GM12872 (cell line): ENCODE data around the gene SATB2.

Experiments used
- TF ChIP-seq, protein P1 (sequence below): IDR thresholded peaks from 3 replicates; pipeline ENCODE4 v1.5.1; 2011; ENCODE audit warnings: low read depth, mild to moderate bottlenecking, low read length, moderate library complexity; ENCODE audit not compliant: insufficient read depth

Gene SATB2

DNA sequence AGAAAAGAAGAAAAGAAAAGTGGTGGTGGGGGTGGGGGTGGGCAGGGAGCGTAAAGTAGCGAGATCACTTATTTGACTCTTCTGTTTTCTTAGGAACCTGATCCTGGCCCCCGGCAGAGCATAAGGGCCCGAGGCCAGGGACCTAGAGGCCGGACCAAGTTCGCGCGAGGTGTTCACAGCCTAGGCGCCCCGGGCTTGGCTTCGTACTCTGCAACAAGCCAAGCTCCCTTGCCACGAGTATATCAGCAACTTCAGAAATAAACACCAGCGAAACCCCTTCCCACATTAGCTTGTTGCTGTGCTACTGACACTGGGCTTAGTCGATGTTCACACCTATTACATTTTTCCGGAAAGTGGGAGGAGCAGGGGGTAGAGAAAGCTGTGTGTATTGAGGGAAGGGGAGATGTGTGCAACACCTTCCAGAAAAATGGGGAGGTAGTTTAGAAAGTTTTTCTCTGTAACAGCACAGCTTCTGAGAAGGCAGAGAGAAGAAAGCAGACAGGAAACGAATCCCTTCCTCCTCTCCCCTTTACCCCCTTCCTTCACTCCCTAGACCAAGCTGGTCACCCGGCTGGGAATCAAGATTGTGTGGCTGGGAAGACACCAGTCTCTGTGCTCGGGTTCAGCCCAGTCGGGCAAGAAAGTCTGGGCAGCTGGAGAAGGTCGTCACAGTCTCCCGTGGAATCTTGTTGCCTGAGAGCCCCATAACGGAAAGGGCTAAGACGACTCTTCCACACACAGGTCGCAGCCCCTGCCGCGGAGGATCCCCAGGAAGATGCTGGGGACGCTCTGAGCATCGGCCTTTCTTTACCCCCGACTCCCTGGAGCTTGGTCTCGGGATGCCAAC is 12.0 kb upstream of the SATB2 start:
- TF ChIP-seq, protein P1, sequence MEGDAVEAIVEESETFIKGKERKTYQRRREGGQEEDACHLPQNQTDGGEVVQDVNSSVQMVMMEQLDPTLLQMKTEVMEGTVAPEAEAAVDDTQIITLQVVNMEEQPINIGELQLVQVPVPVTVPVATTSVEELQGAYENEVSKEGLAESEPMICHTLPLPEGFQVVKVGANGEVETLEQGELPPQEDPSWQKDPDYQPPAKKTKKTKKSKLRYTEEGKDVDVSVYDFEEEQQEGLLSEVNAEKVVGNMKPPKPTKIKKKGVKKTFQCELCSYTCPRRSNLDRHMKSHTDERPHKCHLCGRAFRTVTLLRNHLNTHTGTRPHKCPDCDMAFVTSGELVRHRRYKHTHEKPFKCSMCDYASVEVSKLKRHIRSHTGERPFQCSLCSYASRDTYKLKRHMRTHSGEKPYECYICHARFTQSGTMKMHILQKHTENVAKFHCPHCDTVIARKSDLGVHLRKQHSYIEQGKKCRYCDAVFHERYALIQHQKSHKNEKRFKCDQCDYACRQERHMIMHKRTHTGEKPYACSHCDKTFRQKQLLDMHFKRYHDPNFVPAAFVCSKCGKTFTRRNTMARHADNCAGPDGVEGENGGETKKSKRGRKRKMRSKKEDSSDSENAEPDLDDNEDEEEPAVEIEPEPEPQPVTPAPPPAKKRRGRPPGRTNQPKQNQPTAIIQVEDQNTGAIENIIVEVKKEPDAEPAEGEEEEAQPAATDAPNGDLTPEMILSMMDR, result no peak

DNA sequence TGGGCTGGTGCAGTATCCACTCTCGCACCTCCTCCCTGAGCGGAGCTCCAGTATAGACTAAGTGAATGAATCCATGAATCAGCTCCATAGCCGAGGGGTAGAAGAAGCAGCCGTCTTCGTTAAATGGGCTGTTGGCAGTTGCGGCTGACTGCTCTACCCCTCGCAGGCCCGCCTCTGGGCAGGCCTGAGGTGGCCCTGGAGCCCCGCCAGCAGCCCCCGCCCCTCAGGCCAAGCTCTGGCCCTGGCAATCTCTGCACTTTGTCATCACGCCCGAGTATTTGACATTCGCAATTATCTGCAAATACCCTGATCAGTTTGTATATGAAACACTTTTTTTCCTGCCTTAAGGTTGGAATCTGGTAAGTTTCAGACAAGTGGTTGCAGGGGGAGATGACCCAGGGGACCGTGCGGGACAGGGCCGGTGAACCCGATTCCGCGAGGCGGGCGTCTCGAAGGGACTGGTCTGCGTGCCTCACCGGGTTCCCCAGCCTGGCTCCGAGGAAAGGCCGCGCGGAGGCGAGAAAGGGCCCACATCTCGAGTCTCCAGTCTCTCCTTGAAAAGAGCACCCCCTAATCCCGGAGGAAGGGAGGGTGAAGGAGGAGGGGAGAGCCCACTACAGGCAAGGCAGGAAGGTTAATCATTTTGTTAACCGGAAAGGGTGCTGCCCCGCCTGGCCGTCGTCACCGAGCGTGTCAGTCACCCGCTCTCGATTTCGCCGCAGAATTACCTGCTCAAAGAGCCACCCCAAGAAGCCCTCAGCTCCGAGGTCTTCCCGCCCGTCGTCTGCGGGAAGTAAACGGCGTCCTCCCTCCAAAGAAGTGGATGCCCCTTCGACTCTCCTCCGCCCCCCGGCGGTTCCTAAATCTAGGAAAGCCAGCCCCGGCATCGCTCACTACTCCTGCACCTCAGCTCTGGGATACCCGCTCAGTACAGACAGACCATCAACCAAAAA is 11.1 kb upstream of the SATB2 start:
- TF ChIP-seq, protein P1, result no peak

DNA sequence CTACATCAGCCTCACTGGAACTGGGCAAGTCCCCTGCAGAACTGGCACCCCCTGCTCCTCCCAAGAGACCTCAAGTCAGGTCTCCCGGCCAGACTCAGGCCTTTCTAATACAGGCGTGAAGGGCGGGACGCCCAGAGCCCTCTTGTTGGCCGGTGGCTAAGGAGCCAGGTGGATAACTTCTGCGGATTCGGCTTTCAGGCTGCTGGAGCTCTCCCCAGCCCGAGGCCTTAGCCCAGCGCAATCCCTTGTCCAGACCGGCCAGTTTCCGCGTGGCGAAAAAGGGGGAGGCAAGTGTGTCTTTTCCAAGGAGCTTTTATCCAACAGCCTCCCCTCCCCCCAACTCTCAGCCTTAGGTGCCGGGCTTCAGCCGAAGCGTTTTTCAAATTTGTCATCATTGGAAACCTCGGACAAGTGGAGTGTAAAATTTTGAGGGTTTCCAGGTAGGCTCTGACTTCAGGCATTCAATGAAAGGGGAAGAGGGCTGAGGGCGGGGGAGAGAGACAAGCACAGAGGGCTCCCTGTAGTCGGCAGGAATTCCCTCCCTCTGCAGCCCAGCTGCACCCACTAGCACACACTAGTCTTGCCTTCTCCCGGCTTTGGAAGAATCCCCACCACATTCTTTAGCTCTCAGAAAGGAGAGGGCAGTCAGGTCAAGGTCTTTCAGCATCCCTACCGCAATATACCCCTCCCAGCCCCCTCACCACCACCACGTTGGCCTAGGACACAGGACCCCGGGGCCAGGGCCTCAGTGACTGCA is 9.5 kb upstream of the SATB2 start:
- TF ChIP-seq, protein P1, result no peak

DNA sequence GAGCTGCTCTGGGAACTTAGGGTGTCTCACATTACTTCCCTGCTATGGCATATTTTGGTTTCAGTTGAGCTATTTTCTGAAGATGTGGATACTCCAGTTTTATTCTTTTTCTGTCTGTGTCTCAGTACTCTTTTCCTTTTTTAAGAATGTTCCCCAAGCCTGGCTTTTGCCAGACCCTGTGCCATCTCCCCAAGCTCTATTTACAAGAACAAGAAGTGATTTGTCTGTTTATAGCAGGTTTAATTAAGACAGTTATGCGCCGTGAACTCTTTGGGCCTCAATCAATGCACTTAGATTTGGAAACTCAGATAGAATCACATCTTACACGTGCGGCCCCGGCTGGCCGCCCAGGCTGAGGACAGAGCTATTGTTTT is 8.9 kb upstream of the SATB2 start:
- TF ChIP-seq, protein P1, result no peak

DNA sequence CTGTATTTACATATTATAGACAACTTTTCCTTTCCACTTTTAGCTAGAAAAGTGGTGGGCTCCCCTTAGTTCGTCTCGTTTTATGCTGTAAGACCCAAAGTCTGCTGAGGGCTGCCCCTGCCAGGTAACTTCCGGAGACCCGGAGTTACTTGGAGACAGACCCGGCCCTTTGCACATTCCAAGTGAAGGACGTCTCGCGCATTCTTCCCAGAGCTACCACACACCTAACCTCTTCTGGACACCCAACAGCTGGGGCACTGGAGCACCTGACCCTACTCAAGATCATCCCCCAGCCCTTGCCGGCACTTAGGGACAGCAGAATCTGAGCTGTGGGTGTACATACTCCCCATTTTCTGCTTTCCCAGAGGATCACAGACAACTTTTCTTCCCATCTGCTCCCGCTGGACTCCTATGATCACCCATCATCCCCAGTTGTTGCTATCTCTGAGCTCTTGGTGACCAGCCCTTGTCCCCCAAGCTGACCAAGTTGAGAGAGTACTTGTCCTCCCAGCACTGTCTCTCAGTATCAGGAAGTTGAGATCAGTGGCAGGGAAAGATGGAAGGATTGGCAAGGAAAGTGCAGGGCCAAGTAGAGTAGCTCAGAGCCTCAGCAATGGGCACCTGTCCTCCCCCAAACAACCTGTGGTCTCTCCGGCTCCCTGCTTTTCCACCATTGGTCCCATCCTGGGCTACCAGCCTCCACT is 8.4 kb upstream of the SATB2 start:
- TF ChIP-seq, protein P1, result no peak

DNA sequence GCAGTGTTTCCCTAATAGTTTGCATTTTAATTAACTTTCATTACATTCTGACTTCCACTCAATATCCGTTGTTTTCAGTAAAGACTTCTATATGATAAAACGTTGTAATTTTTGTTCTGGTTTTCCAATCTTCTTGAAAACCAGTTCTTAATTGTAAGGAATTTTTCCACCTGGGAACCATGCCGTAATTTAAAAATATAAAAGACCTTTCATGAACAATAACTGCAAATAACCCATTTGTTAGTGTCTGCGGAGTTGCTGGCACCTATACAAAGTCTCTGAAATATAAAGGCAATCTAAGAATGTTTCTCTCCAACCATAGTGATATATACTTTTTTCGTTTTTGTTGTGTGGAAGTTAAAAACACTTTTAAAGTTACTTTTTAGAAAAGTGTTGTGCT is 7.7 kb upstream of the SATB2 start:
- TF ChIP-seq, protein P1, result no peak
